Measurements from ENCODE around the gene PAQR3. TPM values are rescaled to one million over a fixed set of nuclear protein-coding genes. Genes with fewer than 3 reads are reported as not detected.
A peak's percentile ranks its signal among the peaks of the same experiment; 100 is the strongest.

Gene PAQR3, protein sequence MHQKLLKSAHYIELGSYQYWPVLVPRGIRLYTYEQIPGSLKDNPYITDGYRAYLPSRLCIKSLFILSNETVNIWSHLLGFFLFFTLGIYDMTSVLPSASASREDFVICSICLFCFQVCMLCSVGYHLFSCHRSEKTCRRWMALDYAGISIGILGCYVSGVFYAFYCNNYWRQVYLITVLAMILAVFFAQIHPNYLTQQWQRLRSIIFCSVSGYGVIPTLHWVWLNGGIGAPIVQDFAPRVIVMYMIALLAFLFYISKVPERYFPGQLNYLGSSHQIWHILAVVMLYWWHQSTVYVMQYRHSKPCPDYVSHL
- total RNA-seq (10 to 100 TPM in 1 of 2 donors, 1 to 10 TPM in 1; 8.2 to 12.1 TPM), polyA plus RNA-seq (1 to 10 TPM; 3.1 to 4.8 TPM)
- long read RNA-seq, donor 1, full-length matches to known transcripts: 5 of 5 reads
- long read RNA-seq, donor 1, partial matches to known transcripts: 0 of 5 reads
- long read RNA-seq, donor 1, other reads (novel, unspliced or antisense): 0 of 5 reads
- long read RNA-seq, donor 2, full-length matches to known transcripts: 1 of 1 reads
- long read RNA-seq, donor 2, partial matches to known transcripts: 0 of 1 reads
- long read RNA-seq, donor 2, other reads (novel, unspliced or antisense): 0 of 1 reads
- long read RNA-seq, donor 3: 0 reads
- long read RNA-seq, donor 4: 0 reads
- long read RNA-seq, donor 5, full-length matches to known transcripts: 7 of 7 reads
- long read RNA-seq, donor 5, partial matches to known transcripts: 0 of 7 reads
- long read RNA-seq, donor 5, other reads (novel, unspliced or antisense): 0 of 7 reads

DNA sequence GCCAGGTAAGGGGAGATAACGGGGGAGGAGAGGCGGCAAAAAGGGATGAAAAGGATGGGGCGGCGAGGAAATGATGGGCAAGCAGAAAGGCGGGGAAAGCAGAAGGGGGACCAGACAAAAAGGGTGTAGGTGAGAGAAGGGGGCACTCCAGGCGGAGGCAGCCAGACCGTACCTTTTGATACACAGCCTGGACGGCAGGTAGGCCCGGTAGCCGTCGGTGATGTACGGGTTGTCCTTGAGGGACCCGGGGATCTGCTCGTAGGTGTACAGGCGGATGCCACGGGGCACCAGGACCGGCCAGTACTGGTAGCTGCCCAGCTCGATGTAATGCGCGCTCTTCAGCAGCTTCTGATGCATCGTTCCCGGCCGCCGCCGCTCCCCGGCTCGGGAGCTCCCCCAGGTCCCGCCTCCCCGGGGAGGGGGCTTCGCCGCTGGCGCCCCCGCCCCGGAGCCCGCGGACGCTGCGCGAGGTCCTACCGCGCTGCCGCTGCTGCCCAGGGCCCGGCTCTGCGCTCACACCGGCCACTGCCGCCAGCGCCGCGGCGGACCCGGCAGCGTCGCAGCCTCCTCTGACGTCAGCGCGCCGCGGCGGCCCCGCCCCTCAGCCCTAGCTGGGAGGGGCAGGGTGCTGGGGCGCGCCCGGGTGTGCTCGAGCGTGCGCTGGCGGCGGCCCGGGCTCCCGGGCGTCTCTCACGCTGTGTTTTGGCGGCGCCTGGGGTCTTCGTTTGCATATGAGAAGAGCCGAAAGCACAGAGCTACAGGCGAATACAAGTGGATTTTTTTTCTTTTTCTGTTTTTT lies at the start of gene PAQR3:
Gene PAQR3, minus strand, starts transcription at position 571 of the 799 bp plus-strand sequence. Its CDS starts 214 bp downstream, at position 357.
- Histone ChIP-seq H3K36me3 (ENCODE audit: control insufficient read depth in 4 of 4, insufficient read depth in 4 of 4, low read length in 4 of 4) (no peaks in the 10 kb centered on the region), H3K4me1 (ENCODE audit: control insufficient read depth in 5 of 5, insufficient read depth in 5 of 5, low read length in 5 of 5) (peaks cover 0 to 12% (median 0%) of the 10 kb centered on the region in 5 donors), H3K9ac (ENCODE audit: insufficient read depth in 1 of 2, low read length in 2 of 2) (peak within 1 kb of the TSS; percentile 87 to 98), H3K9me3 (ENCODE audit: control insufficient read depth in 4 of 4, insufficient read depth in 3 of 4, low read length in 3 of 4) (no peaks in the 10 kb centered on the region), H3K27ac (ENCODE audit: low read depth in 1 of 2, low read length in 1 of 2) (peak within 1 kb of the TSS; percentile 69 to 76), H3K27me3 (ENCODE audit: control insufficient read depth in 3 of 3, insufficient read depth in 3 of 3, low read length in 2 of 3) (no peaks in the 10 kb centered on the region), H3K4me3 (peak within 1 kb of the TSS; percentile 91)
- peak; percentile 85 to 93 (median 87) for DNase-seq
- peak; percentile 100 for ATAC-seq (ENCODE audit: insufficient read depth, low FRiP score)
- WGBS, 2 donors: 0 to 1% methylated on average over 65 to 77 of the region's 77 CpGs
- TF ChIP-seq, protein P1, sequence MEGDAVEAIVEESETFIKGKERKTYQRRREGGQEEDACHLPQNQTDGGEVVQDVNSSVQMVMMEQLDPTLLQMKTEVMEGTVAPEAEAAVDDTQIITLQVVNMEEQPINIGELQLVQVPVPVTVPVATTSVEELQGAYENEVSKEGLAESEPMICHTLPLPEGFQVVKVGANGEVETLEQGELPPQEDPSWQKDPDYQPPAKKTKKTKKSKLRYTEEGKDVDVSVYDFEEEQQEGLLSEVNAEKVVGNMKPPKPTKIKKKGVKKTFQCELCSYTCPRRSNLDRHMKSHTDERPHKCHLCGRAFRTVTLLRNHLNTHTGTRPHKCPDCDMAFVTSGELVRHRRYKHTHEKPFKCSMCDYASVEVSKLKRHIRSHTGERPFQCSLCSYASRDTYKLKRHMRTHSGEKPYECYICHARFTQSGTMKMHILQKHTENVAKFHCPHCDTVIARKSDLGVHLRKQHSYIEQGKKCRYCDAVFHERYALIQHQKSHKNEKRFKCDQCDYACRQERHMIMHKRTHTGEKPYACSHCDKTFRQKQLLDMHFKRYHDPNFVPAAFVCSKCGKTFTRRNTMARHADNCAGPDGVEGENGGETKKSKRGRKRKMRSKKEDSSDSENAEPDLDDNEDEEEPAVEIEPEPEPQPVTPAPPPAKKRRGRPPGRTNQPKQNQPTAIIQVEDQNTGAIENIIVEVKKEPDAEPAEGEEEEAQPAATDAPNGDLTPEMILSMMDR (IDR thresholded peaks at IDR 0.05; ENCODE audit: control extremely low read depth, extremely low read depth): no peak

DNA sequence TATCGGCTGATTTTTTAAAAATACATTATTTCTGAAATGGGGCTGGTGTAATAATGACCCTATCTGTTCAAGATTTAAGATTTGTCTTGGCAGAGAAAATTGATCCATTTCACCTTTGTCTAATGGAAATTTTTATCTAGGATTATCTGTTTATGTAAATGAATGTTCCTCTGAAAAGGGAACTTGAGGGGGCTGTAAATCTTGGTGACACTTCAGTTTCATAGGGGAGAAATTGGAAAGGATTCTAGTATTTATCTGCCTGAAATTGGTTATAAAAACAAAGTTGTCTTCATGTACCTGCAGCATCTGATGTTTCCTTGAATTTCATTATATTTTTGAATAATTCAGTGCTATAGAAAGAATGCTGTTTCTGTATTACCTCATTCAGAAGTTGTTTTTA lies 48.4 kb upstream of the PAQR3 start:
- Histone ChIP-seq H3K36me3 (ENCODE audit: control insufficient read depth in 4 of 4, insufficient read depth in 4 of 4, low read length in 4 of 4) (no peaks in the 10 kb centered on the region), H3K9me3 (ENCODE audit: control insufficient read depth in 4 of 4, insufficient read depth in 3 of 4, low read length in 3 of 4) (no peaks in the 10 kb centered on the region), H3K4me1 (ENCODE audit: control insufficient read depth in 5 of 5, insufficient read depth in 5 of 5, low read length in 5 of 5) (no peaks in the 10 kb centered on the region), H3K27me3 (ENCODE audit: control insufficient read depth in 3 of 3, insufficient read depth in 3 of 3, low read length in 2 of 3) (no peaks in the 10 kb centered on the region), H3K4me3 (no peak overlapping the region), H3K27ac (ENCODE audit: low read depth in 1 of 2, low read length in 1 of 2) (no peak overlapping the region), H3K9ac (ENCODE audit: insufficient read depth in 1 of 2, low read length in 2 of 2) (no peak overlapping the region)
- ATAC-seq (ENCODE audit: insufficient read depth, low FRiP score) (no peak), DNase-seq (no peak)
- TF ChIP-seq, protein P1 (IDR thresholded peaks at IDR 0.05; ENCODE audit: control extremely low read depth, extremely low read depth): no peak
- 91 to 95% methylated on average over 1 of the region's 1 CpG for WGBS, 2 donors

DNA sequence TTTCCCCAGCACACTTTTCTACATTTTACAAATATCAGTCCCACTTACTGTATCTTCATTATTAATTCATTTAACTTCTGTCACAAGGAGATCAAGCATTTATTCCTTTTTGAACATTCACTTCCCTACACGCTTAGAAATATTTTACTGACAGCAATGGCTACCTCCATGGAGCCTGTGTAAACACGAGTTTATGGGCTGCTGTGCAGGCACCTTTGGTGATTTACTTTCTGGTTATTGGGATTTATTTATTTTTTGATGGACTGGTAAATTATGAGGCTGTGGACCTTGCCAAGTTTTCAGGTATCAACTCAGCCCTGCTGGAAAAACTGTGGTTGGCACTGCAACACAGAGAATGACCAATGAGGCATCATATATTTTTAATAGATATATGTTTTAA lies 45.4 kb upstream of the PAQR3 start:
- no peaks in the 10 kb centered on the region for H3K27me3 ChIP-seq (ENCODE audit: control insufficient read depth in 3 of 3, insufficient read depth in 3 of 3, low read length in 2 of 3)
- no peaks in the 10 kb centered on the region for H3K9me3 ChIP-seq (ENCODE audit: control insufficient read depth in 4 of 4, insufficient read depth in 3 of 4, low read length in 3 of 4)
- 74 to 87% methylated on average over 2 of the region's 2 CpGs for WGBS, 2 donors
- H3K4me3 ChIP-seq: no peak overlapping the region
- TF ChIP-seq, protein P1 (IDR thresholded peaks at IDR 0.05; ENCODE audit: control extremely low read depth, extremely low read depth): no peak
- H3K36me3 ChIP-seq (ENCODE audit: control insufficient read depth in 4 of 4, insufficient read depth in 4 of 4, low read length in 4 of 4): no peaks in the 10 kb centered on the region
- no peak overlapping the region for H3K27ac ChIP-seq (ENCODE audit: low read depth in 1 of 2, low read length in 1 of 2)
- DNase-seq (no peak), ATAC-seq (ENCODE audit: insufficient read depth, low FRiP score) (no peak)
- no peaks in the 10 kb centered on the region for H3K4me1 ChIP-seq (ENCODE audit: control insufficient read depth in 5 of 5, insufficient read depth in 5 of 5, low read length in 5 of 5)
- H3K9ac ChIP-seq (ENCODE audit: insufficient read depth in 1 of 2, low read length in 2 of 2): no peak overlapping the region

Measured in lung (tissue), 16 donors.